Prostate gland (tissue), 2 donors: ENCODE data around the gene AFDN.

Experiments used
- POLR2A ChIP-seq: fragments of 450-650 bp; IDR thresholded peaks from one replicate; pipeline ENCODE4 v1.6.1; 2016; ENCODE audit warnings: antibody characterized with exemption, mild to moderate bottlenecking
- POLR2AphosphoS5 ChIP-seq: sonication (generic); formaldehyde crosslinking; IDR thresholded peaks from one replicate; pipeline ENCODE4 v1.6.1; 2017; ENCODE audit warnings: antibody characterized with exemption
- TF ChIP-seq, protein P1 (sequence below), 4 experiments: fragments of 200-600 bp in 2 of 4; fragments of 450-650 bp in 2 of 4; sonication (generic) in 2 of 4; IDR thresholded peaks; 1 replicate in 3 of 4; 2 replicates in 1 of 4; pipeline ENCODE4 v1.5.1; 2016 to 2019; ENCODE audit warnings: antibody characterized with exemption in 4 of 4, mild to moderate bottlenecking in 2 of 4, moderate library complexity in 2 of 4

DNA sequence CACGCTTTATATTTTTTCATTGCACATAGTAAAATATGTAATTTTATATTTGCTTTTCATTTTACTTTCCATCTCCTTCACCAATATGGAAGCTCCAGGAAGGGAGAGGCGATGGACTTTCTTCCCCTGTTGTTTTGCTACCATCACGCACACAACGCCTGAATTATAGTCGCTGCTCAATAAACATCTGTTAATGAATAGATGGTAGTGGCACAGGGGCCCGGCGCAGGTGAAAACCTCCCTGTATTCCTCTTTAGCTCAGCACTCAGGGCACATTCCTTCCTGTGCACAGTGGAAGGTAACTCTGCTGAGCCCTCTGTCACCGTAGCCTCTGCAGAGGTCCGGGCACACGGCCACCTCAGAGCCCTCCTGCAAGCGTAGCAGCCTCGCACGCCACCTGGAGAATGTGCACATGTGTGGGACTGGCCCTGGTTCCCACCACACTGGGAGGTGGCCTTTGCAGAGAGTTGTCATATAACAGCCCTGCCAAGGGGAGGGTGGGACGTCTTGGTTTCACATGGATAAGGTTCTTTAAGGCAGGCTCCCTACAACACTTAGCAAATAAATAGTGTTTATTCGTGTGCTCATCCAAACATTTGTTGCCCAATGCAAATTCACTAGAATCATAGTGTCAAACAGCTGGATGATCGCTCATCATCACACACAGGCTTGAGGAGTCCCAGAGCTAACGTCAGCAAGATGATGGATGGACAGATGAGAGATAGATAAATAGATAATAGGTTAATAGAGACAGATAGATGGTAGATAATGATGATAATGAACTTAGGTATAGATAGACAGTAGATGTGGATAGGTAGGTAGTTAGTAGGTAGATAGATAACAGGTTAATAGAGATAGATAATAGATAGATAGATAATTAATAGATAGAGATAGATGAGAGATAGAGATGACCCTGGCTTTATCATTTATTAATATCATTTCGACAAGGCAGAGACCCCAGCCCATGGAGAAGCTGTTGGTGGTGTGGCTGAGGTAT lies 32.3 kb upstream of the AFDN start:
- TF ChIP-seq POLR2A (no peak), POLR2AphosphoS5 (no peak)
- TF ChIP-seq, protein P1, sequence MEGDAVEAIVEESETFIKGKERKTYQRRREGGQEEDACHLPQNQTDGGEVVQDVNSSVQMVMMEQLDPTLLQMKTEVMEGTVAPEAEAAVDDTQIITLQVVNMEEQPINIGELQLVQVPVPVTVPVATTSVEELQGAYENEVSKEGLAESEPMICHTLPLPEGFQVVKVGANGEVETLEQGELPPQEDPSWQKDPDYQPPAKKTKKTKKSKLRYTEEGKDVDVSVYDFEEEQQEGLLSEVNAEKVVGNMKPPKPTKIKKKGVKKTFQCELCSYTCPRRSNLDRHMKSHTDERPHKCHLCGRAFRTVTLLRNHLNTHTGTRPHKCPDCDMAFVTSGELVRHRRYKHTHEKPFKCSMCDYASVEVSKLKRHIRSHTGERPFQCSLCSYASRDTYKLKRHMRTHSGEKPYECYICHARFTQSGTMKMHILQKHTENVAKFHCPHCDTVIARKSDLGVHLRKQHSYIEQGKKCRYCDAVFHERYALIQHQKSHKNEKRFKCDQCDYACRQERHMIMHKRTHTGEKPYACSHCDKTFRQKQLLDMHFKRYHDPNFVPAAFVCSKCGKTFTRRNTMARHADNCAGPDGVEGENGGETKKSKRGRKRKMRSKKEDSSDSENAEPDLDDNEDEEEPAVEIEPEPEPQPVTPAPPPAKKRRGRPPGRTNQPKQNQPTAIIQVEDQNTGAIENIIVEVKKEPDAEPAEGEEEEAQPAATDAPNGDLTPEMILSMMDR (IDR thresholded peaks at IDR 0.05) = no peak
